GM23338 (cell line): ENCODE results near the gene NCR3LG1. TPM values are rescaled to one million over a fixed set of nuclear protein-coding genes. Genes with fewer than 3 reads are reported as not detected.

Experiments used
- ATAC-seq: fragments of 200-7000 bp; cut with Tn5 transposase; 3 replicates; pipeline ENCODE4 v1.9.1; 2020
- DNase-seq: peaks from one replicate; pipeline ENCODE4 v3.0.0-alpha.2; 2015; ENCODE audit warnings: low spot score
- H2AFZ ChIP-seq: fragments of 200-600 bp; sonication (generic); 2 replicates; pipeline ENCODE4 v1.8.0; 2016; ENCODE audit warnings: antibody characterized with exemption, mild to moderate bottlenecking, moderate library complexity
- H3F3A ChIP-seq: fragments of 200-600 bp; sonication (generic); replicated peaks from 2 replicates; pipeline ENCODE4 v1.8.0; 2017; ENCODE audit warnings: antibody characterized with exemption, mixed run types, low read depth
- H3K27ac ChIP-seq: fragments of 200-600 bp; sonication (generic); 2 replicates; pipeline ENCODE4 v1.6.1; 2016; ENCODE audit warnings: low read depth
- H3K27me3 ChIP-seq: fragments of 200-600 bp; sonication (generic); 2 replicates; pipeline ENCODE4 v1.8.0; 2016; ENCODE audit warnings: mild to moderate bottlenecking, mixed run types, moderate library complexity; ENCODE audit not compliant: insufficient read depth
- H3K36me3 ChIP-seq: fragments of 200-600 bp; sonication (generic); 2 replicates; pipeline ENCODE4 v1.8.0; 2016; ENCODE audit warnings: mild to moderate bottlenecking; ENCODE audit not compliant: insufficient read depth
- H3K4me1 ChIP-seq: fragments of 200-600 bp; sonication (generic); 2 replicates; pipeline ENCODE4 v1.8.0; 2016; ENCODE audit warnings: mild to moderate bottlenecking, moderate library complexity; ENCODE audit not compliant: insufficient read depth
- H3K4me2 ChIP-seq: fragments of 200-600 bp; sonication (generic); 2 replicates; pipeline ENCODE4 v1.7.1; 2017; ENCODE audit warnings: mixed run types
- H3K4me3 ChIP-seq: fragments of 200-600 bp; sonication (generic); 2 replicates; pipeline ENCODE4 v1.6.1; 2016; ENCODE audit warnings: mixed run types
- H3K79me2 ChIP-seq: fragments of 200-600 bp; sonication (generic); replicated peaks from 2 replicates; pipeline ENCODE4 v1.8.0; 2017; ENCODE audit warnings: mild to moderate bottlenecking; ENCODE audit not compliant: insufficient read depth
- H3K9me2 ChIP-seq: fragments of 200-600 bp; sonication (generic); 2 replicates; pipeline ENCODE4 v1.8.0; 2017; ENCODE audit not compliant: insufficient read depth
- H4K20me1 ChIP-seq: fragments of 200-600 bp; sonication (generic); replicated peaks from 2 replicates; pipeline ENCODE4 v1.8.0; 2017; ENCODE audit warnings: mild to moderate bottlenecking; ENCODE audit not compliant: insufficient read depth
- H3K27ac Mint-ChIP-seq: 2 replicates; pipeline ENCODE4 v1.8.0; 2020; ENCODE audit warnings: inconsistent platforms, mild to moderate bottlenecking, moderate library complexity, mixed read lengths
- H3K27me3 Mint-ChIP-seq: 3 replicates; pipeline ENCODE4 v1.8.0; 2022; ENCODE audit warnings: low read depth, mild to moderate bottlenecking, moderate library complexity, mixed read lengths, inconsistent platforms; ENCODE audit not compliant: insufficient read depth, poor library complexity
- H3K36me3 Mint-ChIP-seq: 3 replicates; pipeline ENCODE4 v1.8.0; 2021; ENCODE audit warnings: low read depth, mild to moderate bottlenecking, inconsistent platforms, moderate library complexity, mixed read lengths
- H3K4me1 Mint-ChIP-seq: 3 replicates; pipeline ENCODE4 v1.8.0; 2020; ENCODE audit warnings: mild to moderate bottlenecking, inconsistent platforms, mixed read lengths
- H3K4me3 Mint-ChIP-seq: 3 replicates; pipeline ENCODE4 v1.8.0; 2021; ENCODE audit warnings: moderate library complexity, mild to moderate bottlenecking, inconsistent platforms, mixed read lengths
- H3K9me3 Mint-ChIP-seq: 3 replicates; pipeline ENCODE4 v1.8.0; 2020; ENCODE audit warnings: moderate library complexity, mild to moderate bottlenecking, inconsistent platforms, mixed read lengths
- CTCF ChIP-seq, 2 experiments: fragments of 200-600 bp in 1 of 2; sonication (generic) in 1 of 2; conservative IDR thresholded peaks; 2 replicates each; pipeline versions ENCODE4 v1.5.1 to v1.6.1; 2016 to 2017; ENCODE audit warnings: antibody characterized with exemption in 2 of 2, low read depth in 2 of 2, mild to moderate bottlenecking in 2 of 2, moderate library complexity in 1 of 2
- JUNB ChIP-seq: IDR thresholded peaks from one replicate; pipeline ENCODE4 v1.6.1; 2016; ENCODE audit warnings: antibody characterized with exemption; ENCODE audit not compliant: unreplicated experiment
- NANOG ChIP-seq: IDR thresholded peaks from 2 replicates; pipeline ENCODE4 v1.6.1; 2016; ENCODE audit warnings: antibody characterized with exemption, borderline replicate concordance
- POLR2AphosphoS5 ChIP-seq: IDR thresholded peaks from 2 replicates; pipeline ENCODE4 v1.6.1; 2016; ENCODE audit warnings: antibody characterized with exemption, low read depth
- ZNF114 ChIP-seq: fragments of 250-450 bp; sonication (Bioruptor Pico); IDR thresholded peaks from 2 replicates; pipeline ENCODE4 v1.5.0; 2020; ENCODE audit warnings: mild to moderate bottlenecking, moderate library complexity
- polyA plus RNA-seq: library from polyadenylated mRNA; unstranded; fragments of >200 nt; fragmentation: Nextera tagmentation; extraction: Ambion mirVana; gene quantifications from 2 replicates; pipeline ENCODE4 v1.2.1, GENCODE V29; 2016
- total RNA-seq: library from RNA; depleted of rRNA; stranded (reverse); fragments of >200 nt; shearing (Covaris generic); gene quantifications from 2 replicates; pipeline ENCODE4 v1.2.3, GENCODE V29; 2014
- TF ChIP-seq, protein P1 (sequence below): IDR thresholded peaks from 2 replicates; pipeline ENCODE4 v1.6.1; 2016; ENCODE audit warnings: antibody characterized with exemption

NCR3LG1 gene
- total and polyA plus RNA-seq, 2 experiments from 2014 or later, result 0.15 to 1.9 TPM

- H3K79me2 ChIP-seq, result no peaks in the 10 kb centered on the region
- Mint-ChIP-seq H3K9me3 (no peaks in the 10 kb centered on the region), H3K4me3 (peak overlapping the region; percentile 72)
Observed at GRCh38 chr11:17387811-17388210, 36.2 kb downstream of the NCR3LG1 start.

DNA sequence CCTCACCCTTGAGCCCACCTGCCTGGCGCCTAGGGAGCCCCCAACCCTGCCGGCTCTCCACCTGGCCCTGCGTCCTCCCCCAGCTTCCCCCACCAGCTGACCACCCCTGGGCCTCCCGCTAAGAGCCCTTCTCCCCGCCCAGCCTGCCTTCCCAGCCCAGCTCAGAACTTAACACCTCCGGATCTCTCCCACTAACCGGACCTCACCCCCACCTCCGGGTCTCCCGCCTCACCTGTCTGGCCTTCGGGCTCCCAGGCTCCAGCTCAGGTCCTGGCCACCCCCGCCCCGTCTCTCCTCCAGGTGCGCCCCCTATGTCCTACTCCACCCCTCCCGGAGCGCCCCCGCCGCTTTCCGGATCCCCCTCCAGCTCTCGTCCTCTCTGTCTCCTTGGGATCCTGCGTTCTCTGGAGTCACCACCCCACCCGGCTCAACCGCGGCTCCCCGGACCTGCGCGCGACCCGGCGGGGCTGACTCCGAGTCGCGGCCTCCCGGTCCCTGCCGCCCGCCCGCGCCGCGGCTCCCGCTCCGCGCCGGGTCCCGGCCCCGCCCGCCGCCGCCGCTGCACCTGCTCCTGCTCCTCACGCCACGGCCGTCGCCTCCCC, 37.1 kb downstream of the NCR3LG1 start, which contains the start of gene KCNJ11:
KCNJ11 (minus strand) TSS at position 51 of the 602 bp plus-strand sequence. CDS start 568 bp downstream, outside the sequence.
- H3K79me2 ChIP-seq, result no peaks in the 10 kb centered on the region
- peak within 1 kb of the TSS; percentile 70 for H3K4me3 ChIP-seq
- TF ChIP-seq NANOG (no peak), CTCF (conservative IDR thresholded peaks at IDR 0.05; ENCODE audit: low read depth in 2 of 2) (peak in 1 of 2 experiments; percentile 30; a peak in 2 of 4 replicates)
- peaks cover 21% of the 10 kb centered on the region for H3K27me3 Mint-ChIP-seq
- no peaks in the 10 kb centered on the region for H4K20me1 ChIP-seq
- peak within 1 kb of the TSS; percentile 72 for H3K4me3 Mint-ChIP-seq
- peaks cover 7% of the 10 kb centered on the region; the same call in 1 of the 2 replicates for H3K4me1 ChIP-seq
- H3K4me2 ChIP-seq, result peak within 1 kb of the TSS; percentile 78
- peaks cover 12% of the 10 kb centered on the region; the same call in 2 of the 3 replicates for H3K4me1 Mint-ChIP-seq
- DNase-seq, result peak; percentile 80
- H3K27ac ChIP-seq, result no peak within 1 kb of the TSS
- H3K36me3 Mint-ChIP-seq, result peaks cover 10% of the 10 kb centered on the region; the same call in 2 of the 3 replicates
- H3K9me3 Mint-ChIP-seq, result no peaks in the 10 kb centered on the region
- H3K27me3 ChIP-seq, result no peaks in the 10 kb centered on the region
- H3K36me3 ChIP-seq, result no peaks in the 10 kb centered on the region
- peak; percentile 32 for ATAC-seq
- H3K9me2 ChIP-seq, result 0 out of 2 replicates have a peak, but pooled peaks cover 3% of the 10 kb centered on the region
- H2AFZ ChIP-seq, result peak within 1 kb of the TSS; percentile 80; the same call in 1 of the 2 replicates
- H3F3A ChIP-seq, result no peaks in the 10 kb centered on the region
- no peak within 1 kb of the TSS for H3K27ac Mint-ChIP-seq

More at GRCh38 chr11:17387811-17388210, 36.2 kb downstream of the NCR3LG1 start:
- DNase-seq (no peak), ATAC-seq (no peak)
- Histone ChIP-seq H3K27me3 (no peaks in the 10 kb centered on the region), H3K36me3 (no peaks in the 10 kb centered on the region), H3K4me1 (peaks cover 7% of the 10 kb centered on the region; the same call in 1 of the 2 replicates), H2AFZ (no peak overlapping the region), H3K4me2 (no peak overlapping the region), H3K9me2 (0 out of 2 replicates have a peak, but pooled peaks cover 3% of the 10 kb centered on the region), H3F3A (no peaks in the 10 kb centered on the region), H3K4me3 (no peak overlapping the region), H4K20me1 (no peaks in the 10 kb centered on the region), H3K27ac (no peak overlapping the region)
- no peak for TF ChIP-seq POLR2AphosphoS5
- TF ChIP-seq, protein P1, sequence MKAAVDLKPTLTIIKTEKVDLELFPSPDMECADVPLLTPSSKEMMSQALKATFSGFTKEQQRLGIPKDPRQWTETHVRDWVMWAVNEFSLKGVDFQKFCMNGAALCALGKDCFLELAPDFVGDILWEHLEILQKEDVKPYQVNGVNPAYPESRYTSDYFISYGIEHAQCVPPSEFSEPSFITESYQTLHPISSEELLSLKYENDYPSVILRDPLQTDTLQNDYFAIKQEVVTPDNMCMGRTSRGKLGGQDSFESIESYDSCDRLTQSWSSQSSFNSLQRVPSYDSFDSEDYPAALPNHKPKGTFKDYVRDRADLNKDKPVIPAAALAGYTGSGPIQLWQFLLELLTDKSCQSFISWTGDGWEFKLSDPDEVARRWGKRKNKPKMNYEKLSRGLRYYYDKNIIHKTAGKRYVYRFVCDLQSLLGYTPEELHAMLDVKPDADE, result no peak
- no peak for TF ChIP-seq CTCF (conservative IDR thresholded peaks at IDR 0.05; ENCODE audit: low read depth in 2 of 2)
- TF ChIP-seq JUNB, result no peak
- no peak for TF ChIP-seq ZNF114 (CRISPR knock-in tag)
- Mint-ChIP-seq H3K4me1 (peaks cover 12% of the 10 kb centered on the region; the same call in 2 of the 3 replicates), H3K27ac (no peak overlapping the region), H3K36me3 (peaks cover 10% of the 10 kb centered on the region; the same call in 2 of the 3 replicates), H3K27me3 (peaks cover 21% of the 10 kb centered on the region)
